HG03175 (cell line): ENCODE results near the gene SMARCB1.
A peak's percentile ranks its signal among the peaks of the same experiment; 100 is the strongest.

Experiments
- ATAC-seq: cut with Tn5 transposase; IDR thresholded peaks from one replicate; pipeline ENCODE4 v1.9.1; 2021; ENCODE audit warnings: mild to moderate bottlenecking, moderate library complexity; ENCODE audit not compliant: unreplicated experiment

SMARCB1 gene

DNA sequence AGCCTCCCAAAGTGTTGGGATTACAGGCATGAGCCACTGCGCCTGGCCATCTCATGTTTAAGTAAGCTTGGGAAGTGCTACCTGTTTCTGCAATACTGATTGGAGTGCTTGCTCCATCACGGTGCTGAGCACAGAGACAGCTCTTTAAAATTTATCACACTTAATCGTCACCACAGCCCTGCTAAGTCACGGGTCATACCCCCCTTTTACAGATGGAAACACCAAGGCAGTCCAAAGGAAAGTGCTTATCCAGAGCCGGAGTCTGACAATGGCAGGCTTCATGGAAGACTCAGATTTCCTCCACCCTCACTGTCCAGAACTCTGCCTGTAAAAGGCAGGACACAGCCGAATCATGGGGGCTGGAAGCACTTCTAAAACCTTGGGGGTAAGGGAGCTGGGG, 26.7 kb upstream of the SMARCB1 start:
- no peak for ATAC-seq

DNA sequence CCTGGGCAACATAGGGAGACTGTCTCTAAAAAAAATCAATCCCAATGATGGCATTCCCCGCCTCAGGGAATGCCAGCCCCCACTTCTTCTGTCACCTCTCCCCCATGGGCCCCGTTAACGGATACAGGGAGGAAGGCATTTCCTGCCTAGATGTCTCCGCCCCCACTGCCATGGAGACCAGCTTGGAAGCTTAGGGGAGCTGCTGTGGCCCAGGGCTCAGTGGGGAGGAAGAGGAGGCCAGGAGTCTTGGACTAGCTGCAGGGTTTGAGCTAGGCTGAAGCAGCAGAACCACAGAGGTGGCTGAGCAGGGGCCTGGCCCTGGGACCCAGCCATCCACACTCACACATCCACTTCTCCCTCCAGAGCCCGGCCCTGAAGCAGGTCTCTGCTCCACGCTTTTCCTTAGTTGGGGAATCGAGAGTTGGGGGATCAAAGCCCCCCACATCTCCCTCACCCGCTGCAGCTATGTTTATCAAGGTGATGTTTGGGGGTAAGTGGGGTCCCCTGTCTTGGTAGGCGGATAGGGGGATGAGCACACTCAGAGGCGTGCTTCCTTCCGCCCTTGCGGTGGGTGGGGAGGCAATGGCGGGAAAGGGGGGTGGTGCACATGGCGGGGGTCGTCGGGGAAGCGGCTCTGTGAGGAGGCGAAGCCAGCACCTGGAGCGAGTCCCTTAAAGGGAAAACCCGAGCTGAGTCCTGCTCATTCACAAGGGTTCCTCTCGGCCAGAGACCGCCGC, 23.8 kb upstream of the SMARCB1 start, which contains the start of gene C22orf15:
Gene C22orf15 (plus strand): TSS at position 149 of the 737 bp plus-strand sequence. CDS start 317 bp downstream, at position 466.
- ATAC-seq = no peak

DNA sequence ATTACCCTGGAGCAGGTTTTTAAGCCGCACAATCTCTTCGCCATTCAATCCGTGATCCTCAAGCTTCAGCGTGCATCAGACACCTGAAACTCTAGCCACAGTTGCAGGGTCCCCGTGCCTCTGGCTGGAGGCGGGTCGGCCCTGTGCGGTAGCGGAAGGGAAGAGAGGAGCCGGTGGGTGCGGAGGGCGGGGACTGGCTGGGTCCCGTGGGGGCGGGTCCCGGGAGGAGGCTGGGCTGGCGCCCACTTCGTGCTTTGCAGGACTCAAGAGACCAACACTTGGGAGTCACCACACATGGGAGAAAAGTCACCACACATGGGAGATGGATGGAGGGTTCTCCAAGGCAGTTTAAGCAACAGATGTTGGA, 23.2 kb upstream of the SMARCB1 start:
- no peak for ATAC-seq

DNA sequence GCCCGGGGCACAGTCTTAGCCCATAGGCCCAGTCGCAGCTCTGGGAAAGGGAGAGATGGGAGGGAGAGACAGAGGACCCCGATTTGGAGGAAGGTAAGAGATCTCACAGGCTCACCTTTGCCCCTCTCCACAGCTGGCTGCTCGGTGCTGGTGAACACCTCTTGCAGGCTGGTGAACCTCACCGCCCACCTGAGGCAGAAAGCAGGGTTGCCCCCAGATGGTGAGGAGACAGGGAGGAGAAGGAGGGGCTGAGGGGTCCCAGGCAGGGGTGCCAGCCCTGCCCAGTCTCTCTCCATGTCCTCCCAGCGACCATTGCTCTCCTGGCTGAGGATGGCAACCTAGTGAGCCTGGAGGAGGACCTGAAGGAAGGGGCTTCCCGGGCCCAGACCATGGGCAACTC, 22.8 kb upstream of the SMARCB1 start:
- ATAC-seq = no peak

DNA sequence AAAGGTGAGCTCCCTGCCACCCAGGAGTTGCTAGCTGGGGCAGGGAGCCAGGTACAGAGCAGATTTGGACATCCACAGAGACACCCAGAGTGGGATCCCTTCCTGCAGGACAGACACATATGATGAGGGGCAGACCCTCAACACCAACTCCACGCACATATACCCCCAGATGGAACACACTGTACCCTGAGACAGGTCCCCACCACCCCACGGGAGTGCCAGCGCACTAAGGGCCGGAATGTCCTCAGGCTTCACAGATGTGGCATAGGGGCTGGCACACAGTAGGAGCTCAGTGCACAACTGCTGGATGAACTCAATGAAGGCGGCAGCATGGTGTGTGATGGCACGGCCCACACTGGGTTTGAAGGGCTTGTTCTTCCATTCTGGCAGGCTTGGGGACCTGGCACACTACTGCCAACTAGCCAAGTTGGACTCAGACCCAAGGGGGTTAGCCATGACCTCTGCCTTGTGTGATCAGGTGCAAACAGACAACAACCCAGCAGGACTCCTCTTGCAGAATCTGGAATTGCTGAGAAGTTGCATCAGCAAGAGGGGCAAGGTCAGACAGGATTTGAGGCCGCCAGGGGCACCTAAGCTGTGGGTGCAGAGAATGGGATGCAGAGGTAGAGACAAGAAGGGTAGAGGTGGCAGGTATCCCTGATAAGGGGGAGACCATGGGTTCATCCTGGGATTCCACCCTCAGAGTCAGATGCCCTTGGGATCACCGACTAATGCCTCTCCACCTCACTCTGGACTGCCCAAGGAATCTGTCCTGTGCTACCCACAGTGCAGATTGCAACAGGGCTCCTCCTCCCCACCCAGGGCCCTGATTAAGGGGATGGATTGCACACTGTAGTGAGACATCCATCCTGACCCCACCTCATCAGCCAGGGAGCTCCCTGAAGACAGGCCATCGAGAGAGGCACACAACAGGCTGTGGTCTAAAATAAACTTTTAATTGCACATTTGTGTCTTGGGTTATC, 21.6 kb upstream of the SMARCB1 start:
- ATAC-seq = no peak

DNA sequence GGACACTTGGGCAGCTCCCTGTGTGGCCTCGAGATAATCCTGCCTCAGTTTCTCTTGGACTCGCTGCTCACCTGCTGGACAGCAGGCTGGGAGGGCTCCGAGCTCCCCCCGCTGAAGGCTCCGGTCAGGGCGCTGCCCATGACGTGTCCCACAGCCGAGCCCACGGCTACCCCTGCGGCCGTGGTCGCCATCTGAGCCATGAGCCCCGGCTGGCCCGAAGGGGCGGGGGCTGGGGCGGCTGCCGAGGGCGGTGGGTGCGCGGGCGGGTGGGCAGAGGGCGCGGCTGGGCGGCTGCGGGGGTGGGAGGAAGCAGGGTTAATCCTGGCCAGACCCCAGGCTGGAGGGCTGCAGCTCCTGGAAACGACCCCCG, 19.5 kb upstream of the SMARCB1 start:
- no peak for ATAC-seq

DNA sequence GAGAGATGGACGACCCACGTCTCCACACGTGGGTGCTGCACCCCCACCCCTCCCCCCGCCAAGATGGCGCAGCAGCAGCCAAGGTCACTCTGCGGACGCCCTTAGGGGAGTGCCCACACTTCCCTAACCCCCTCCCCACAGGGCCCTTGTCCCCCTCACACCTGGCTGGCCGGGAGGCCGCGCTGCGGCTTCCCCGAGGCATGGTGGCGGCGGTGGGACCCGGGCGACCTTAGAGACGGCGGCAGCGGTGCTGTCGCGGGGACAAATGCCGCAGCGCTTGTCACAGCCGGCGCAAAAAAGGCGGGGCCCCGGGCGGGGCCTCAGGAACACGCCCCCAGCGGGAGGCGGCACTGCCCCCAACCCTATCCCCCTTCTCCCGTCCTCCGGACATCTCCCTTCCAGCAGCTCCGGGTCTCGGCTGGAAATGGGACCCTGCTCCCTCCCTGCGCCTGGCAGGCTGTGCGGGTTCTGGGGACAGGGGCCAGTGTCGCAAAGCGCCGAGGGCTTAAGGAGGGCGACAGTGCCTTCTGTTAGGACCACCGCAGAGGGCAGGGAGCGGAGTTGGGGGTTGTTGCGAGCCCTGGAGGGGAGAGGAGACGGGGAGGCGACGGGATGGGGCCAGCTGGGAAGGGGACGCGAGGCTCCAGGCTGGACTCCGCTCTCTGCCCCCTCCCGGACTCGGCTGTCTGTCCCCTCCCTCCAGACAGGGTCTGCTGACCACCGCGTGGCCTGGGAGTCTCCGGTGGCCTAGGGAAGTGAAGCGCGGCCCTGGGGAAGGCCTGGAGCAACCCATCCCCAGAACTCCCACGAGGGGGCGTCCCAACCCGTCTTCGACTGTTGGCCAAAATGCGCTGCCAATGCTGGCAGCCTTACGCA, 18.9 kb upstream of the SMARCB1 start, which contains the start of gene CHCHD10:
Gene CHCHD10 (minus strand): TSS at position 300 of the 876 bp plus-strand sequence. CDS start 98 bp downstream, at position 202.
- ATAC-seq = peak; percentile 57

DNA sequence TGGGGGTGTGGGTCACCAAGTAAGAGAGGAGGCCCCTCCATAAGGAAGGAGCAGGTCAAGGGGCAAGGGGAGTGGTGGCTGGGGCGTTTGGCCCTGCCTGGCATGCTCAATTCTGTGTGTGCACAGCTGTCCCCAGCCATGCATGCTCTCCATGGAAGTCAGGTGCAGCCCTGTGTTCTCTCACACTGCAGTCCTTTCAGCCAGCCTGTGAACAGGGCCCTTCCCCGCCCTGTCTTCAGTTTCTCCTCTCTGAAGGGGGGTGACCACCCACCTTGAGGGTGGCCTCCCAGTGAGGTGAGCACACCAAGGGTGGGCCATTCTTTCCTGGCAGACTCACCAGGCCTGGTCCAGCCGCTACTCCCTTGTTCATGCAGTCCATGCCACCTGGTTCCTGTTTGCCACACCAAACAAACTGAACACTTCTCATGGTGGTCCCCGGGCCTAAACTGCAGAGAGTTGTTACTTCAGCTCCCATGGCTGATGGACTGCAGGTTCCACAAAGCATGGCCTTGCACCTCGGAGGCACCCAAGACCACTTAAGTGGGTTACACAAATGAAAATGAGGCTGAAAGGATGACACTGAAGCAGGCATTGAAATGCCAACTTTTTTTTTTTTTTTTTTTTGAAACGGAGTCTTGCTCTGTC, 17.3 kb upstream of the SMARCB1 start:
- no peak for ATAC-seq

DNA sequence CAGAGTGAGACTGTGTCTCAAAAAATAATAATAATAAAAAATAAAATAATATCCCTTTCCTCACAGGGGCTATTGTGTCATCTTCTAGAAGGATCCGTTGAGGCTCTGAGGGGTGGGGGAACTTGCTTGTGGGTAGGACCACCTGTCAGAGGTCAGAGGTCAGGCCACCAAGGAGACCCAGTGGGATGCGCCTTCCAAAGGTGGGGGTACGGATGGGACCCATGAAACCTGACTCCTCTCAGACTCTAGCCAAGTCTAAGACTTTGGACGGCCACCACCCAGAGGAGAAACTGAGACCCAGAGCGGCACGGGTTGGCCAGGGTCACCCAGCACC, 14.5 kb upstream of the SMARCB1 start:
- no peak for ATAC-seq

DNA sequence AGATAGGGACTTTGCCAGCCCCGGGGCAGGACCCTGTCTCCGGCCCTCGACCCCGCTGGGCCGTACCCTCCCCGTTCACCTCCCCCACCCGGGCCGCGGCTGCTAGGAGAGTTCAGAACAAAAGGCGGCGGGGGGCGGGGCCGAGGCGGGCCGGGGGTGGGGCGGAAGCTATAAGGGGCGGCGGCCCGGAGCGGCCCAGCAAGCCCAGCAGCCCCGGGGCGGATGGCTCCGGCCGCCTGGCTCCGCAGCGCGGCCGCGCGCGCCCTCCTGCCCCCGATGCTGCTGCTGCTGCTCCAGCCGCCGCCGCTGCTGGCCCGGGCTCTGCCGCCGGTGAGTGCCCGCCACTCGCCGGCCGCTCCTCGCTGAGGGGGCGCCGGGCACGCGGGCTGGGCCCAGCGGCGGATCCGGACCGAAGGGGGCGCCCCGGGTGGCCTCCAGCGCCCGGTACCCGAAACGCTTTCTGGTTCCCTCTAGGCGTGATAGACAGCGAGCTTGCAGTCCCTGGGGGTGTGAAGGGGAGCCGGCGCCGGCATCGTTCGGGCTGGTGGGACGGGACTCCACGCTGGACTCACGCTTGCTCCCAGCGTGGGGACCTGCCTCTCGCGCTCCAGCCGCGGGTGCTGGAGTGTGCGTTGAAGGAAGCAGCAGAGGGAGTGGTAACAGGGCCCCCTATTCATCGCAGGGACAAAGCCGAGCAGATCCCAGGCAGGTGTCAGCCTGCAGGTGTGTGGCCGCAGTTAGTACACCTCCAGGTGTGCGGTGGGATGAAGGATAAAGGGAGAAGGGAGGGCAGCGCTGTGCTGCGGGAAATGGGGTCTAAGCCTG, 13.9 kb upstream of the SMARCB1 start, which contains the start of gene MMP11:
Gene MMP11 (plus strand): TSS at position 201 of the 825 bp plus-strand sequence. CDS start 22 bp downstream, at position 223.
- no peak for ATAC-seq

DNA sequence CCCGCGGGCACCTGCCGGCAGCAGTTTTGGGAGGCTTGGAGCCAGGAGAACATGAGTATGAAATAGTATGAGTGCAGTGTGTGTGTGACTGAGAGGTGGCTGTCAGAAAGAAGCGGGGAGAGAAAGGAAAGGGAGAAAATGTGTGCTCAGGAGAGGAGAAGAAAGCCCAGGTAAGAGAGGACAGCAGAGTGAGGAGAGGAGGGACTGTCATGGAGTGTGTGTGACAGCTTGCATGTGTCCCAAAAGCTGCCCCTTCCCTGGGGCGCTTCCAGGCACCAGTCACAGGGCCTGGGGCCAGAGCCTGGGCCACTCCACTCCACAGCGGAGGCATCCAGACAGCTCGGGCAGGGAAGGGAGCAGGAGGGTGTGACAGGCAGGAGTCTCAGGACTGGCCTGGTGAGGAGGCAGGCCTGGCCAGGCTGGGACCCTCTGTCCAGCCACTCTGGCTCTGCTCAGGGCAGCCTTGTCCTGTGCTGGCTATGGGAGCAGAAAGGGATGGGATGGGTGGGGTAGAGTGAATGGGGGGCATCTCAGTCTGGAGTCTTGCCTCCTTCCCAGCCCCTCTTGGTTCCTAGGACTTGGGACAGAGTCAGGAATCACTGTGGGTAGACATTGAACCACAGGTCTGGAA, 13.2 kb upstream of the SMARCB1 start:
- ATAC-seq = no peak

DNA sequence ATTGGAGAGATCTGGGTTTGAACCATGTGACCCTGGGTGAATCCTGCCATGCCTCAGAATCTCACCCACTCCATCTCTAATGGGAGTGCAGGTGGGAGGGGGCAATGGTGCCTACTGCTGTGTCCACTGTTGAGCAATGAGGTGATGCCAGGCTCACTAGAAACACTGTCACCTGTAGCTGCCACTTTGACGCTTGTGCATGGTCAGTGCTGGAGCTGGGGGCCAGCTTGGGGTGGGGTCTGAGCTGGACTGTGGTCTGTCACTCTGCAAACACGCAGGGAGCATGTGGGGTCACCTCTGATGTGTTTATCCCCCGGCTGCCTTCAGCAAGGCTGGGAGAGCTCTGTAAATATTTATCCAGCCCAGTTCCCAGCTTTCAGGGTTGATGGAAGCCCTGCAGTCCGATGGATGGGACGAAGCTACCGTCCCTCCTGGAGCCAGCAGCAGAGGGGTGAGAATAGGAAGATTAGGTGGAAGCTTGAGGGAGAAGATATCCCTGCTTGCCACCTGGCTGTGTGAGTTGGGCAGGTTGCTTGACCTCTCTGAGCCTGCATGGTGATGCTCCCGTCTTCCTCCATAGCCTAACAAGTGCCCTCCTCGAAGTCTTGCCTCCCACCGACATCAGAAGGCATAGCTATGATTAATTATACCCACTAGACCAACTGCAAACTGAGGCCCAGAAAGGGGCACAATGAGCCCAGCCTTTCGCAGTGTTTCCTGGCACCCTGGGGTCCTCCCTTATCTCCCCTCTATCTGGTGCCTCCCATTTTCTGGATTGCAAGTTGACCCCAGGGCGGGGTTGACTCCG, 12.4 kb upstream of the SMARCB1 start:
- no peak for ATAC-seq

DNA sequence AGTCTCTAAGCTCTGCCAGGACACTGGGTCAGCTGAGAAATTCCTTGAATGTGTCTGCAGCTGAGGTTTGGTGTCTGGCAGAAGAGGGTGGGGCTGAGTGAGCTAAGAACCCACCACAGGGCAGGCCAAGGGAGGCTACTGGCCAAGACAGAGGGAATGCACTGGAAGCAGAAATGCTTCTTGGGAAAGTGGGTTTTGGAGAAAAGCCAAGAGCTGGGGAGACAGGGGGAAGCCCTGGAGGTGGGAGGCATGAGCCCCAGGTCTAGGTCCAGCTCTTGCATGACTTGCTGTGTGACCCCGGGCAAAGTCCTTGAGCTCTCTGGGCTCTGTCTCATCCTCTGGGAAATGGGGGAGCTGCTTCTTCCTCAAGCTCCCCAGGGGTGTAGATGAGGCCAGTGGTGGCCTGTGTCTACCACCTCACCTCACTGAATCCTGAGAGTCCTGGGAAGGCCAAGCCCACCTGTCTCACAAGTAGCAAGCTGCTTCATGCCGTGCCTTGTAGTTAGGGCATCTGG, 11.8 kb upstream of the SMARCB1 start:
- no peak for ATAC-seq

DNA sequence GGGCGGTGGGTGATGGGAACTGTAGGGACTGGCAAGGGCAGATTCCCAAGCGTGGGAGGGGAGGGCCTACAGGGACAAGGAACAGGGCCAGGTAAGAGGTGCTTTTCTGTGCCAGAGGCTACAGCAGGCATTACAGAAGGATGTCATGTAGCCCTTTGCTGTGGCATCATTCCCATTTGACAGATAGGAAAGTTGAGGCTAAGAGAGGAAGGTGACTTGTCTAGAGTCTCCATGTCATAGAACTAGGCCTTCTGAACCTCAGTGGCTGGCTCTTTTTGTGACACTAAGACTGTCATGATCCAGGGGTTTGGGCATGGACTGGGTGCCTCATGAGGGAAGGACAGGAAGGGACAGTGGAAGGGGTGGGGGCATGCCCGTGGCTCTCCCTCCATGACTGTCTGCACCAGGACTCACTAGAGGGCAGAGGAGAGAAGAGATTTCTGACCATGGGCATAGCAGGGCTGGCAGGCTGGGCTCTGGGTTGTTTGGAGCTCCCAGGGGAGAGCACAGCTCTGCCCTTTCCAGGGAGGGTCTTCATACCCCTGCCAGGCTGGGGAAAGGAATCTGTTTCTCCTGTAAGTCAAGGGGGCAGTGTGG, 10.9 kb upstream of the SMARCB1 start:
- ATAC-seq = no peak

DNA sequence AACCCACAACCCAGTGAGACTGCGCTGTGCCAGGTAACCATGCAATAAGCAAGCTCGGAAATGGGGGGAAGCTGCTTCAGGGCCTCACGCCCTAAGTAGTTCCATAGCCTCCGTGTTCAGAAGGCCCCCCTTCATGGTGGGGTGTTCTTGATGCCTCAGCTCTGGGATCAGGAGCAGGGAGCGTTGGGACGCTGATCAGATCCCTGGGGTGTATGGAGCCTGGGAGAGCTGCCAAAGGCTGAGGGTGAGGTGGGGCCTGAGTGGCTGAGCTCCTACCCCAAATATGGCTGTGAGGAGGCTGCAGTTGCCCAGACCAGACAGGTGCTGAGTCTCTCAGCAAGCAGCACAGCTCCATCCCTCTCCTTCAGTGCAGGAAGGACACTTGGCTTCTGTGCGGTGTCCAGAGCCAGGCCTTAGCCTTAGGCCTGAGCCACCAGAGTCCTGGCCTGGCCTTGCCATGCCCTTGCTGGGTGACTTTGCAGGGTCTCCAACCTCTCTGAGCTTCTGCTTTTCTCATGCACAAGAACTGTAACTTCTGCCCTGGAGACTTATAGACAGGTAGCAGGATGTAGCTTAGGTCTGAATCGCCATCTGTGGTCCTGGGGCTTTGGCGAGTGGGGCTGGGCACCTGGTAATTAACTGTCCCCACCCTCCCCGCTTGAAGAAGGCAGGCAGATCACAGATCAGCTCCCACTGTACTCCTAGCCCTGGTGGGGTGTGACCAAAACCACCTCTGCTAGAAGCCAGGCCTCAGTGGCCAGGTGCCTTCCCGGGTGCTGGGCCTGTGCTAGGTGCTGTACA, 8.8 kb upstream of the SMARCB1 start:
- ATAC-seq = no peak

DNA sequence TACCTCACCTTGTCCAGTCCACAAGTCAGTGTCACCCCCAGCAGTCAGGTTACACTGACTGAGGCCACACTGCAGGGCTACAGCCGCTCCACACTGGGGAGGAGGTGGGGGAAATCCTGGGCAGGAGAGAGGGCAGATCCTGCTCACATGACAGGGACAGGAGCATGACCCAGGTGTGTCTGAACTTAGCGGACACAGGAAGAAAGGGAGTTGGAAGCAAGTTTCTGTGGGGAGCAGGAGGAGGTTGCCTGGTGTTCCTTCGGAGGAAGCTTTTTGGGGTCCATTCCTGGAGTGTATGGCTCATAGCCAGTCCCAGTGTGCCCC, 8.2 kb upstream of the SMARCB1 start:
- no peak for ATAC-seq

DNA sequence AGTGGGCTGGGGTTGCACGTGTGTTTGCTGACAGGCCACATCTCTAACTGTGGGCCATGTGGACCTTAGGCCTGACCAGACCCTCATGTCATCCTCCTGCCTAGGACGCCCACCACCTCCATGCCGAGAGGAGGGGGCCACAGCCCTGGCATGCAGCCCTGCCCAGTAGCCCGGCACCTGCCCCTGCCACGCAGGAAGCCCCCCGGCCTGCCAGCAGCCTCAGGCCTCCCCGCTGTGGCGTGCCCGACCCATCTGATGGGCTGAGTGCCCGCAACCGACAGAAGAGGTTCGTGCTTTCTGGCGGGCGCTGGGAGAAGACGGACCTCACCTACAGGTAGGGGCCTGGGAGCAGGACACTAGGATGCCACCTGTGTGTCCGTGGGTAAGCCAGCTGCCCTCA, 7.7 kb upstream of the SMARCB1 start:
- no peak for ATAC-seq
